Measurements from ENCODE around the gene TOX2.

GRCh38 chr20:44017905-44018258 is 103.2 kb downstream of the TOX2 start:
- TF ChIP-seq POLR2A (IDR thresholded peaks at IDR 0.05) (no peak), CTCF (IDR thresholded peaks at IDR 0.05 in 4 of 5, conservative IDR thresholded peaks at IDR 0.05 in 1 of 5) (no peak)

Data from gastrocnemius medialis (tissue), 4 donors.